Activated naive CD8-positive, alpha-beta T cell treated with anti-CD3 and anti-CD28 coated beads, Interleukin-2, amount 50 U/mL, for 16 hours (primary cell): ENCODE measurements around the gene ANKRD65.
"Not testable (repeated sequence)": the region's sequence is repeated elsewhere in the genome, so short reads cannot be mapped to it uniquely, and the experiment has no call there.

Experiments used
- DNase-seq: peaks from one replicate; pipeline ENCODE4 v3.0.0-alpha.2; 2020; ENCODE audit warnings: low read depth, low spot score

The ANKRD65 gene

DNA sequence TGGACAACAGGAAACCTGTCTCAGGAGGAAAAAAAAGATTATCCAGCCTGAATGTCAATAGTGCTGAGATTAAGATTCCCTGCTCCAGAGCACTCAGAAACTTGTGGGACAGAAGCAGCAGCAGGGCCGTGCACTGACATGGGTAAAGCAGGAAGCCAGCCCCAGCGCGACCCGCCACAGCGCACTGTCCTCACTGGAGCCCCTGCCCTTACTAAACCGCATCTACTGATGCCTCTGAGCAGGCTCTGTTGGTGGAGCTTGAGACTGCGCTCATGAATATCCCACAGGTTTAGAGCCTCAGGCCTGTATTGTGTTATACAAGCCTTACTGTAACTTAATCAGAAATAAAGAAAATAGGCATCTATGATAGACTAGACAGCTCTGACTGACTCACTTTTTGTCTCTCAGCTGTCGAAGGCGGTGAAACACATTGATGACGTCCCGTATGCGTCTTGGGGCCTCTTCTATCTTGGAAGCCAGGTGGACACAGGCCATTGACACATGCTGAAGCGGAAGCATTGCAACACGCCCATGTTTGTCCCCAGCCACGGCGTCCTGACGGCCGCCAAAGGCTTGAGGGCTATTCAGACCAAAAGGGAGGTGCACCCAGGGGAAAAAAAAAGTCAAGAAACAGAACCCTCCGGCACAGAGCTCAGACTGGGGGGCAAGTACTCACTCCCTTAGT is 23.1 kb downstream of the ANKRD65 start:
- no peak for DNase-seq

DNA sequence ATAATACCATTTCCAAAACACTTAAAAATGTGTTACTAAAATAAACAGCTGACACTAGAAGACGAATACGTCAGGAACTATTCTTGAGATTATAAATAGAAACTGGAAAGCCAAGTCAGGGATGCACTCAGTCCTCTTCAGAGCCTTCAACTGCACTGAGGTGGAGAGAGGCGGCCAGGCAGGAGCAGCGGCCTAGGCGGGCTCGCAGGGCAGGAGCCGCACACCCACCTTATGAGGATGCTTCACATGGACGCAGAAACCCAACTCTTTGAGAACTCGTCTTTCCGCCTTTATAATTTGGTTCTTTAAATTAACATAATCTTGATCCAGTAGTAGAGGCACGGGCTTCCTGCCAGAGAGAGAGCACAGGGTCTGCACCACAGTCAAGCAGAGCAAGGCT is 25.9 kb downstream of the ANKRD65 start:
- DNase-seq = no peak

DNA sequence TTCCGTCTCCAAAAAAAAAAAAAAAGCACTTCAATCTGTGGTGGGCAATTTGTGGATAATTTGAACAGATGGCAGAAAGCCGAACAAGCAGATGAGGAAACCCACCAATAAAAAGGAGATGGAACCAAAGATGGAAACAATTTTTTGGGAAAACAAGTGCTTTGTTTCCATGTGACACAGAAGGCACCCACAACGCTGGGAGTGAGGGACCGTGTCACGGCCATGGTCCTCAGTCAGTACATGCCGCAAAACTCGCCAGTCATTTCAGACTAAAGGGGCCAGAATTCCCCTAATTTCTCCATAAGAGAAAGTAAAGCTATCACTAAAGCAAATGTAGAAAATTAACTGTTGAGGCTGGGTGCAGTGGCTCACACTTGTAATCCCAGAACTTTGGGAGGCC is 27.0 kb downstream of the ANKRD65 start:
- DNase-seq = no peak

DNA sequence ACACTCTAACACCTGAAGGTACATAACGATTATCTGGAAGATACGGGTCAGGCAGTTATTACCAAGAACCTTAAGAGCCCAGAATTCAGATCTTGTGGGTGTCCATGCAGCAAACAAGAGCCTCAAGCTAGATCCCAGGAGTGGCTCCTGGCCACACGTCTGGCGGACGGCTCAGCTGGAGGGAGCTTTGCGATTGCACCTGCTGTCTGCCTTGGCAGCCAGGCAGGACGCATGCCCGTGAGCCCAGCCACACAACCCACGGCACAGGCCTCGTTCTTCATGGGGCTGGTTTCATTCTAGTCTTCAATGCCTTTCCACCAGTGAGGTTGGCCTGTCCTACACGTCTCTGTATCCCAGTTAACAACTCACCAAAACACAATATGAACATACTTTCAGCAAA is 27.6 kb downstream of the ANKRD65 start:
- no peak for DNase-seq

DNA sequence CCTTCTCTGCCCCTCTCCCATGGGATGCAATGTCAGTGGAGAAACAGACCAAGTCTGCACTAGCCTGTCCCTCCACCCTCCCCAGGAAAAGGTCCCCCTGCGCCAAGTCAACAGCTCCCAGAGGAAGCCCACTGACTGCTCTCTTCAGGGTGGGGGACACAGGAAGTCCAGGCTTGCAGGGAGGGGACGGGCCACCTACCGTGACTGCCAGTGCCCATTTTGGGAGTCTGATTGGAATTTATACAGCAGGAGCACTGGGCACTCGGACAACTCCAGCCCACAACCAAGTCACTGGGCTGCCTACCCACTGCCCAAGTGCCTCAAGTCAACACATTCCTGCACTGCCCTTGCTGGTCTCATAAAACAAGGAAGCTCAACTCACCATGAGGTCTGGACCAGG is 28.1 kb downstream of the ANKRD65 start:
- DNase-seq = no peak

DNA sequence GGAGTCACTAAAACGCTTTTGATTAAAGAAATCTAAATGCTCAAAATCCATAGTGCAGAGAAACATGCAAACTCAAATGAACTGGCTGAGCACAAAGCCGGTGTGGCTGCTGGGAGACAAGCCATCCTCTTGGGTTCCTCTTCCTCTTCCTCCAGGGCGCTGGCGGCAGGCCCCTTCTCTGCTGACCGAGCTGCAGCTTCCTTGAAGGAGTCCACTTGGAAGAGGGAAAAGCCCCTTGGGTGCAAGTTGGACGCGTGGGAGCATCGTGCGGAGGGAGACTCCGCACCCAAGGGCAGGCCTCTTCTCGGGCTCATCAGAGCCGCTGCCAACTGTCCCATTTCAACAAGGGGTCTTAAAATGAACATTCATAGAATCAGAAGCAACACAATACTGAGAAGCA is 29.9 kb downstream of the ANKRD65 start:
- no peak for DNase-seq

GRCh38 chr1:1390675-1391074 is 30.4 kb downstream of the ANKRD65 start:
- no peak for DNase-seq

GRCh38 chr1:1388078-1388472 is 33.0 kb downstream of the ANKRD65 start:
- no peak for DNase-seq

DNA sequence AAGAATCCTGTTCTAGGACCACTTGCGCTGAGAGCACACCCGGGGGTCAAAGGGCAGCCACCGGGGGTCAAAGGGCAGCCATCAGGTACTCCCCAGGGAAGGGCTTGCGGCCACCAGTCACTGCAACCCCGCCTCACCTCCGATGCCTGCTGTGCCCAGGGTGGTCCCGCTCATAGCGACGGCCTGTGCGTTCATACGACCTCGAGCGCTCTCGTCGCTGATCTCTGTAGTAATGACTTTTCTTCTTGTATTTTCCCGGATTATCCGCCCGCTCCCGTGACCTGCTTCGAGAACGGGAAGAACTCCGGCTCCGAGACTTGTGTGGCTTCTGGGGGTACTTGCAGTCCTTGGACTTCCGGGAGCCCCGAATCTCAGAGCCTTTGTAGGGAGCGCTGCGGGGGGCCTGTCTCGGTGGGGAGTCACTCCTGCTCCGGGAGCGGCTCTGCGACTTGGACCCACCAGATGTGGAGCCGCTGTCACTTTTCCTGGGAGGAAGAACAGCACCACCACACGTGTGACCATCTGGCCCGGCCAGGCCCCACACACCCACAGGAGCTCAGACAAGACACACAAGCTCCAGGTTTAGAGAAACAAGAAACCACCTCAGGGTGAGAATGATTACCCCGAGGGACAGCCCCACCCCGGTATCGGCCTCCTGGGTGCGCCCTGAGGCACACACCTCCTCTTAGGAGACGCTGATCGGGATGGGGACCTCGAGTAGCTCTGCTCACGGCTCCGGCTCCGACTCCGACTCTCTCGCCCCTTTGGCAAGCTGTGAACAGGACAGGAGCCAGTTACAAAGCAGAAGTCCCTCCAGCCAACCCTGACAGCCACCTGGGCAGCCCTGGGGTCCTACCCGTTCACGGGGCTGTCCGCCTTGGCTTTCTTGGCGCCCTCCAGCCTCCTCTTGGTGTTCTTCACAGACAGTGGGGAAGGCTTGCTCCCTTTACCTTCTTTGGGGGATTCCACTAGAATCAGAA is 33.7 kb downstream of the ANKRD65 start:
- DNase-seq = no peak

DNA sequence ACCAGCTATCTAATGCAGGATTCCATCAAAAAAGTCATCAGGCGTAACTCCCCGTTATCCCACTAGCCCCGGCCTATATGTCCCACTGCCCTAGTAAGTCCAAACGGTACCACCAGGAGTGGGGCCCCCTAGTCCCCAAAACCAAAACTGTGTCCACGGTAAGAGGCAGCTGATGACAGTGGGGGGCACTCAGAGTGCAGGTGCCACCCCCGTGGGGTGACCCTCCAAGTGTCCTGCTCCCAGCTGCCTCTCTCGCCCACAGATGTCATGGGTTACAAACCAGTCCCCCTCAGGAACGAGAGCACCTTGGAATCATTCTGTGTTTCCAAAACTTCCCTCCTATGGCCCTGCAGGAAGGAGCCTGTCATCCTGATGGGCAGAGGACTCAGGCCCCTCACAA is 35.1 kb downstream of the ANKRD65 start:
- DNase-seq = no peak

DNA sequence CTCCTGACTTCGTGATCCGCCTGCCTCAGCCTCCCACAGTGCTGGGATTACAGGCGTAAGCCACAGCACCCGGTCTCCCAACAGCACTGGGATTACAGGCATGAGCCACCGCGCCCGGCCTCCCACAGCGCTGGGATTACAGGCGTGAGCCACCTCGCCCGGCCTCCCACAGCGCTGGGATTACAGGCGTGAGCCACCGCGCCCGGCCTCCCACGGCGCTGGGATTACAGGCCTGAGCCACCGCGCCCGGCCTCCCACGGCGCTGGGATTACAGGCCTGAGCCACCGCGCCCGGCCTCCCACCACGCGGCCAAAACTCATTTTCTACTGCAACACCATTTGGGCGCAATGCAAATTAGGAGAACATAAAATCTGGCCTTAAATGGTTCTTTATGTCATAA is 35.7 kb downstream of the ANKRD65 start:
- not testable (repeated sequence) for DNase-seq

DNA sequence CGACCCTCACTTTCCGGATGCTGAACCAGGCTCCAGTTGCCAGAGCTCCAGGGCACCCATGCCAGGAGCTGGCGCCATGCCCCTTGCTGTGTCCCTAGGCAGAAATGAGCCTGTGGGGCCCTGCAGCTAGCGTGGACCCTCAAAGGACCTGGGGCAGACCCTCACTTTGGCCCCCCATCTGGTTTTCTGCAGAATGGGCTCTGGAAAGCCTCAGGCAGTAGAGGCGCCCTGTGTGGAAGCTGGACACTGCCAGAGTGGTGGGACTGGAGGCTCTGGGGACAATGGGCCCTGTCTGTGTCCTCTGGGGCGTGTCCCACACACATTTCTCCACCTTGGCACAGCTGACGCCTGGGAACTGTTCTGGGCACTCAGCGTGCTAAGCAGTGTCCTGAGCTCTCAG is 39.8 kb downstream of the ANKRD65 start:
- DNase-seq = no peak

- DNase-seq = no peak
These were observed 40.2 kb downstream of the ANKRD65 start for GRCh38 chr1:1380860-1381259.

DNA sequence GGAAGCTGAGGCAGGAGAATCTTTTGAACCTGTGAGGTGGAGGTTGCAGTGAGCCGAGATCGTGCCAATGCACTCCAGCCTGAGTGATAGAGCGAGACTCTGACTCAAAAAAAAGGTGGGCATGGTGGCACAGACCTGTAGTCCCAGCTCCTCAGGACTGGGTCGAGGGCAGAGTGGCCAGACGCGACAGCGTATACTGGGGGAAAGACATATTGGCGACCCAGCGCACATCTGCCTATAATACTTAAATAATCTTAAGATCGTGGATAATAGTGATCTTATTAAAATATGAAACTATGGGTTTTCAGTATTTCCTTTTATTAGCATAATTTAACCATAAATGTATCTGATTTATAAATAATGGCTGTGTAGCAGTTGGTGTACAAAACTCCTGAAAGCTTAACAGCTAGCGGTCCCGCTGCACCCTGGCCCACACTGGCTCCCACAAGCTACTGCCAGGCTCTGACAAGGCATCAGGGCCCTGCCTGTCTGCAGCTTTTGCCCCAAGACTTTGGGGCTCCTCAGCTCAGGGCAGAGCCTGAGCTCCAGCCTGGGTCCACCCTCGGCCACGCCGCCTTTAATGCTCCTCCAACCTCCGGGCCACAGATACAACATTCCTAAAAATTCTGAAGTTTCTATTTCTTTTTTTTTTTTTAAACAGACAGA is 43.4 kb downstream of the ANKRD65 start:
- DNase-seq = no peak

DNA sequence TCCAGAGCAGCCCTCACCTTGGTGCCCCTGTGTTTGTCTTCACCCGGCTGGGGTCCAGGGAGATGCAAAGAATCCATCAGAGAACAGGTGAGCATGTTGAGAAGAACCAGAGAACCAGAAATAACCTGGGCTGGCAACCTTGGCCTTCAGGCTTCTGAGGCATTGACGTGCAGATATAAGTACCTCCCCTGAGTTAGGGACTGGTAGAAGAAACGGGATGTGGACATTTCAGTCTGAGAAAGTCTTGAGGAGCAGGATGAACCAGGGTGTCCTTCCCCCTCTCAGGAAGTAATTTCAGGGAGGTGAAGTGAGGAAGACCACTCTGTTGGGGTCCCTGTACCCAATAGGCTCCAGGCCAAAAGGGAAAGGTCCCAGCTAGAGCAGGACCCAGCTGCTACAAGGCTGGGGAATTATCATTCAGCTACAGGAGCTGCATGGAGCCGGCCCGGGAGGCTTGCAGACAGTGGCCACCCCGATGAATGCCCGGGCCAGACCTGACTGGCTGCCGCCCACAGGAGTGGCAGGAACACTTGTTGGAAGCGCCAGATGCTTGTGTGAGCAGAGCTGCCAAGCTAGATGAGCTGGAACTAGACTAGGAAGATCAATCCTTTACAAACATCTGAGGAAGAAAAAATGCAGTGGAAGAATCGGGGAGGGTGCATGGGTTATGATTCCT is 44.4 kb downstream of the ANKRD65 start:
- DNase-seq = no peak

- DNase-seq = peak; percentile 91
These were observed 46.0 kb downstream of the ANKRD65 start, which contains the start of gene AURKAIP1 for GRCh38 chr1:1374929-1375662. Gene AURKAIP1 (minus strand): TSS chr1:1375207. CDS start chr1:1374756, 451 bp downstream.

DNA sequence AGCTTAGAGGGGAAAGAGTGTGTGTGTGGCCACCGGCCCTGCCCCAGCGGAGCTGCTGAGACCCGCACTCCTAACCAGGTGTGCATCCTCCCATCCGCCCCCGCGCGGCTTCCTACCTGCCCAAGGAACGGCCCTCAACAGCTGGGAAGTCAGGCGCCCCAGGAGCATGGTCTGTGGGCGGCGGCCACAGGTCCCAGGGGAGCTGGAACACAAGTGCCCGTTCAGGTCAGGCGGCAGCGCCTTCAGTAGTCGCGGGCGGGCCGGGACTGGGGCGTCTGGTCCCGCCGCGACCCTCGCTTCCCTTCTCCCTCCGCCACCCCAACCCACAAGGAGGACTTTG is 46.5 kb downstream of the ANKRD65 start:
- DNase-seq = no peak

DNA sequence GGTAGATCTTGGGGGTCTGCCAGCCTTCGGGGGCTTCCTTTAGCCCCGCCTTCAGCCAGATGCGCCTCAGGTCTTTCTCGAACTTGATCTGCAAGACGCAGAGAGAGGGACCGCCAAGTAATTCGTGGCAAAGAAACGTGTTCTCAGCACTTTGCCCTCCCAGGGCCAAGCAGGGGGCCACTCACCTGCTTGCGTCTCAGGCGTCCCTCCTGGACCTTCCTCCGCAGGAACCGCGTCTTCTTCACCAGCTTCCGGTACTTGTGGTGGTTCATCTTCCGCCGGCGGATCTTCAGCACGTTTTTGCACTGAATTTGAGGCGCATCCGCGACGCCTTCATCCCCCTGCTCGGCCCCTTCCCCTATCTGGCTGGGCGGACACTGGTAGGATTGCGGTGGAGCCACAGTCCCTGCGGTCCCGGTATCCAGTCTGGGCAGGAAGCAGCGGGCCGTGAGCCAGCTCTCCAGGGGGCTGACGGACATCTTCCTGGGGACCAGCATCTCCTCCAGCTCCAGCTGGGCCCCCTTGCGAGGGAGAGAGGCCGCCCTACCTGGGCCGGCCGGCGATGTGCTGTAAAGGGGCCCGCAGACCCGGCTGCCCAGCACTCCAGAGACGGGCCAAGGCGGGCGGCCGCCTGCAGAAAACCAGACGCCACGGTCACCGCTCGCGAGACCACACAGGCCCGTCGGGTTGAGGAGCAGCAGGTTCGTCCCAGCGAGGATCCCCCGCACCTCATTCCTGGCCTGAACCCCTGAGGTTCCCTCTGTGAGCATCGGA is 47.1 kb downstream of the ANKRD65 start:
- no peak for DNase-seq

- DNase-seq = no peak
These were observed 47.8 kb downstream of the ANKRD65 start for GRCh38 chr1:1373051-1373814.
